Fibroblast of upper back skin (primary cell): ENCODE results near the gene SMO.
"Not testable (repeated sequence)": the region's sequence is repeated elsewhere in the genome, so short reads cannot be mapped to it uniquely, and the experiment has no call there.

Source experiments
- DNase-seq: peaks from one replicate; pipeline ENCODE4 v3.0.0-alpha.2; 2013

SMO gene

DNA sequence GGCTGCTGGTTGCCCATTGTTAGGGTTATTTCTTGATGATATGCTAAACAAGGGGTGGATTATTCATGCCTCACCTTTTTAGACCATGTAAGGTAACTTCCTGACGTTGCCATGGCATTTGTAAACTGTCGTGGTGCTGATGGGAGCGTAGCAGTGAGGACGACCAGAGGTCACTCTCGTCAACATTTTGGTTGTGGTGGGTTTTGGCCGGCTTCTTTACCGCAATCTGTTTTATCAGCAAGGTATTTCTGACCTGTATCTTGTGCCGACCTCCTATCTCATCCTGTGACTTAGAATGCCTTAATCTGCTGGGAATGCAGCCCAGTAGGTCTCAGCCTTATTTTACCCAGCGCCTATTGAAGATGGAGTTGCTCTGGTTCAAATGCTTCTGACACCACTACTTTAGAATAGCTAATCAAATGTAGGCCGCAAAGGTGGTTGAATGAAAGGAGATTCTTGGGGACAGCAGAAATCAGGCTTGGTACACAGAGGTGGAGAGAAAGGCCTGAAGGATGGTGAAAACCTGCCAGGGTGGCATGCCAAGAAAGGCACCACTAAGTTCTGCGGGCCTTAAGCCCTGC lies 17.9 kb upstream of the SMO start:
- DNase-seq = no peak

DNA sequence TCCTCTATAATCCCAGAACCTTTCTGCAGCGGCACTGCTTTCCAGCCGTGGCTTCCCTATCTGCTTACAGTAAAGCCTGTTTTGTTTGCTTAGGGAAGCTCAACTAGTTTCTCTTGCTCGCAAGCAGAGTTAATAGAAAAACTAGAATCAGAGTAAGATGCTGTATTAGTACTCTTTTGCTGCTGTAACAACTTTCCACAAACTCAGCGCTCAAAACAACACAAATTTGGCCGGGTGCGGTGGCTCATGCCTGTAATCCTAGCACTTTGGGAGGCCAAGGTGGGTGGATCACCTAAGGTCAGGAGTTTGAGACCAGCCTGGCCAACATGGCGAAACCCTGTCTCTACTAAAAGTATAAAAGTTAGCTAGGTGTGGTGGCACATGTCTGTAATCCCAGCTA lies 14.6 kb upstream of the SMO start:
- DNase-seq = not testable (repeated sequence)

DNA sequence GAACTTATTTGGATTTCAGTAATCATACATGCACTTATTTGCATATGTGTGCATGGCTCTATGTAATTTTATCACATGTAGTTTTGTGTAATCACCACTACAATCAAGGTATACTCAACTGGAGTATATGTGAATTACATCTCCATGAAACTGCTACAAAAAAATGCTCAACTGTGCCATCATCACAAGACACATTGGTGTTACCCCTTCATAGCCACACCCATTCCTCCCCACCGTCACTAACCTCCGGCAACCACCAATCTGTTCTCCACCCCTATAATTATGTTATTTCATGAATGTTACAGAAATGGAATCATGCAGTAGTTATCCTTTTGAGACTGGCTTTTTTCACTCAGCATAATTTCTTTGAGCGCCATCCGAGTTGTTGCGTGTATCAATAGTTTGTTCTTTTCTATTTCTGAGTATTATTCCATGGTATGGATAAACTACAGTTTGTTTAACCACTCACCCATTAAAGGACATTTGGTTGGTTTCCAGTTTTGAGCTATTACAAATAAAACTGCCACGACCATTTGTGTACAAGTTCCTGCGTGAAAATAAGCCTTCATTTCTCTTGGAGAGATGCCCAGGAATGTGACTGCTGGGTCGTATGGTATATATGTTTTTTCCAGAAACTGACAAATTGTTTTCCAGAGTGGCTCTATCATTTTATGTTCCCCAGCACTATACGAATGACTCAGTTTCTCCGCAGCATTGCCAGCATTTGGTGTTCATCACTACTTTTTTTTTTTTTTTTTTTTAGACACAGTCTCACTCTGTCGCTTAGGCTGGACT lies 11.3 kb upstream of the SMO start:
- no peak for DNase-seq

GRCh38 chr7:129184981-129185670 lies 3.3 kb upstream of the SMO start:
- no peak for DNase-seq

- DNase-seq = no peak
Observed at GRCh38 chr7:129186749-129187260, 1.6 kb upstream of the SMO start.

DNA sequence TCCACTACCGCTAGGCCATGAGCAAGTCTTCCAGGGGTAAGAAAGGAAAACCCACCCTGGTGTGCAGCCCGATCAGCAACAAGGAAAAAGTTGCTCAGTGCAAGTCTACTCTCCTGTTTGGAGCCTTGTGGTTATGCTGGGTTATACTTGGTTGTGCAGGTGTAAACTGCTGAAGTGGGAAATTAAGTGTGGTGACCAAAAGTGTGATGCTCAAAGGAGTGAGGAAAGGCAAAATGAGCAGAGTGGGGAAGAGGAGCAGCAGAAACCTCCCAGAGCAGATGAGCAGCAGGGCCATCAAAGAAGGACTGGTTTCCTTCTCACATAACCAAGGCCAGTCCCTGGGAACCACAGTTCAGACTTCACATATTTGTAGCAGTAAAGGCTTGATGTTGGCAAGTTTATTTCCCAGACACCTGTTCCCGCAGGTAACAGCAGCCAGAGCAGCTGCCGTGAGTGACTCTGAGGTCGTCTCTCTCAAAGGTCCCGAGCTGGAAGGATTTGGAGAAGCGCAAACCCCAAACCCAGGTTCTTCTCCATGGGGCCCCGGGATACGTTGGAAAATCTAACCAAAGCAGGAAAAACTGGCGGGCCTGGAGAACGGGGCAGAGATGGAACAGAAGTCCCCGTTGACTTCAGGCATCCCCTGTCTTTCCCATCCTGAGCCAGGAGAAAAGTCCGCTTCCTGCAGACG lies 607 bp upstream of the SMO start:
- no peak for DNase-seq

DNA sequence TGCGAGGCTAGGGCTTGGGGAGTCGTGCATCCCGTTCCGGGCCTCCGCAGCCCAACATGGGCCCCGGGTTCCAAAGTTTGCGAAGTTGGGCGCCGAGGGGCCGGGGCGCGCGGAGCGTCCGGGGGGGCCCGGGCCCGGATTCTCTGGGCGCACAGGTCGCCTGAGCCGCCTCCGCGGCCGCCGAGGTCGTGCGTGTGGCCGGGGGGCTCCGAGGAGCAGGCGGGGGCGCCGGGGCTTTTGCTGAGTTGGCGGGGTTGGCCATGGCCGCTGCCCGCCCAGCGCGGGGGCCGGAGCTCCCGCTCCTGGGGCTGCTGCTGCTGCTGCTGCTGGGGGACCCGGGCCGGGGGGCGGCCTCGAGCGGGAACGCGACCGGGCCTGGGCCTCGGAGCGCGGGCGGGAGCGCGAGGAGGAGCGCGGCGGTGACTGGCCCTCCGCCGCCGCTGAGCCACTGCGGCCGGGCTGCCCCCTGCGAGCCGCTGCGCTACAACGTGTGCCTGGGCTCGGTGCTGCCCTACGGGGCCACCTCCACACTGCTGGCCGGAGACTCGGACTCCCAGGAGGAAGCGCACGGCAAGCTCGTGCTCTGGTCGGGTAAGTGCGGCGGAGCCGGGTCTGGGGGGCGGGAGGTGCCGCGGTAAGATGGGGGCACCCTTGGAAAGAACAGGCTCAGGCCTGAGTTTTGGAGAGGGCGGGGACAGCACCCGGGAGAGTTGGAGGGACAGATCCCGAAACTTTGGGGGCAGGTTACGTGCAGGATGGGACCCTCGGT lies 643 bp downstream of the SMO start:
- DNase-seq = no peak

DNA sequence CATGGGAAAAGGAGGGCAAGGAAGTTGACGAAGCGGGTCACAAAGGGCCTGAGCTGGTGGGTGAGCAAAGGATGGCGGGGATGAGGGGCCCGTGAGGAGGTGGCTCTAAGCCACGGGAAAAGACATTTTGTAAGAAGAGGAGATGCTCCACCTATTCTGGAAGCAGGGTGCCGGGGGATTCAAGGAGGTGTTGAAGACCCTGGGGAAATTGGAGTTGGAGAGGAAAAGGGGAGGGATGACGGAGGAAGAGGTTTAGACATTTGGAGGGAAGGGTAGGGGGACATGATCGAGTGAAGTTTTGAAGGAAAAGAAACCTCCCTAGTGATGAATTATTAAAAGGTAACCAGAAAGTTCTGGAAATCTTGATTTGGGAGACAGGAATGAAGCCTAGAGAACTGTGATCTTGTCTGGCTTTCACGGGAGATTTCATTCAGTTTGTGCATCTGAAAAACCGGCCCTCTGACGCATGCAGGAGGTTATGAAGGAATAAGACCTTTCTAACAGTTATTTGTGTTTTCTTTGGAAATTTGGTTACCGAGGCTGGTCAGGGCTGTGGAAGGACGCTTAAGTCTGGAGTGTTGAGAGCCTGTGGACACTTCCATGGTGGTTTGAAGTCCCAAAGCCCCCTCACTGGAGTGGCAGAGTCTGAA lies 1.4 kb downstream of the SMO start:
- DNase-seq = no peak

- no peak for DNase-seq
Observed at GRCh38 chr7:129191272-129191671, 2.8 kb downstream of the SMO start.

GRCh38 chr7:129193892-129194291 lies 5.5 kb downstream of the SMO start:
- no peak for DNase-seq

DNA sequence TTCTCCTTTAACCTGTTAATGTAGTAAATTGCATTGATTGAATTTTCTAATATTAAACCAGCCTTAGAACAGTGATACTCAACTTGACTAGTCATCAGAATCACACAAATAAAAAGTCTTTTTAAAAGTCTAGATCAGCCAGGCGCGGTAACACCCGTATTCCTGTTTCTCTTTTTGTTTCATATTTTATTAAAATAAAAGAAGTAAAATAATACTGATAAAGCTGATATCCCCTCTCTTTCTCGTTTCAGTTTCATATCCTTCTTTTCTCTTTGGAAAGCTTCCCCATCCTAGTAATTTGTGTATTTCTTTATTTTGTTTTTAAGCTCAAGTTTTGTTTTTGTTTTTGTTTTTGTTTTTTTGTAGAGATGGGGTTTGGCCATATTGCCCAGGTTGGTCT lies 9.3 kb downstream of the SMO start:
- no peak for DNase-seq

DNA sequence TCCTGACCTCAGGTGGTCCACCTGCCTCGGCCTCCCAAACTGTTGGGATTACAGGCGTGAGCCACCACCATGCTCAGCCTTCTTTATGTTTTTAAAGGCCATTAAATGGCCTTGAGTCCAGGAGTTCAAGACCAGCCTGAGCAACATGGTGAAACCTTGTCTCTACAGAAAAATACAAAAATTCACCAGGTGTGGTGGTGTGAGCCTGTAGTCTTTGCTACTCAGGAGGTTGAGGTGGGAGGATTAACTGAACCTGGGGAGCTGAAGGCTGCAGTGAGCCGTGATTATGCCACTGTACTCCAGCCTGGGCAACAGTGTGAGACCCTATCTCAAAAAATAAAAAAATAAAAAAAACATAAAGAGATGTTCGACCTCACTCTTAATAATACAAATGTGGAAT lies 11.0 kb downstream of the SMO start:
- DNase-seq = no peak

DNA sequence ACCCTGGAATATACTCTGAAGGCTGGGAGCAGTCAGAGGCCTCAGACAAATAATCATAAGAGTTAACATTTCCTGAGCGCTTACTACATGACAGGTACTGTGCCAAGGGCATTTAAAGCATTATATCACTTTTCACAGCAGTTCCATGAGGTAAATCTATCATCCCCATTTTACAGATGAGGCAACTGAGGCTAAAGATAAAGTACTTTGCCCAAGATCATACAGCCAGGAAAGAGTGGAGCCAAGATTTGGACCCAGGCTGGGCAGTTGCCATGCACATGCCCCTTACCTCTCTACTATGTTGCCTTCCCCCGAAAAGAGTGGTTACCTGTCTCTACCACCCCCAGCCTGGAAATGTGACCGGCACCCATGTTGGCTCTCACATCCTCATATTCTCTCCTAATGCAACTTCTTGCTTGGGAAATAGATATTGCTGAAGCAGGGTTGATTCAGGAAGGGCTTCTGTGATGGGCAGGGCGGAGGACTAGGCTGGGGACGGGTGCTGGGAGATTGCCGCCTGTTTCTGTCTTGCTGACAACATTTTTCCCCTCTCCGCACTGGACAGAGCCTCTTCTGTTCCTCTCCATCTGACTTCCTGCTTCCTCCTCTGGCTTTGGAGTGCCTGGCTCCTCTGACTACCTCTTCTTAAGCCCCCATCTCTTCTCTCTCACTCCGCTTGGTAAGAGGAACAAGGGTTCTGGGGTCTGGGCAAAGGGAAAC lies 13.8 kb downstream of the SMO start:
- no peak for DNase-seq

DNA sequence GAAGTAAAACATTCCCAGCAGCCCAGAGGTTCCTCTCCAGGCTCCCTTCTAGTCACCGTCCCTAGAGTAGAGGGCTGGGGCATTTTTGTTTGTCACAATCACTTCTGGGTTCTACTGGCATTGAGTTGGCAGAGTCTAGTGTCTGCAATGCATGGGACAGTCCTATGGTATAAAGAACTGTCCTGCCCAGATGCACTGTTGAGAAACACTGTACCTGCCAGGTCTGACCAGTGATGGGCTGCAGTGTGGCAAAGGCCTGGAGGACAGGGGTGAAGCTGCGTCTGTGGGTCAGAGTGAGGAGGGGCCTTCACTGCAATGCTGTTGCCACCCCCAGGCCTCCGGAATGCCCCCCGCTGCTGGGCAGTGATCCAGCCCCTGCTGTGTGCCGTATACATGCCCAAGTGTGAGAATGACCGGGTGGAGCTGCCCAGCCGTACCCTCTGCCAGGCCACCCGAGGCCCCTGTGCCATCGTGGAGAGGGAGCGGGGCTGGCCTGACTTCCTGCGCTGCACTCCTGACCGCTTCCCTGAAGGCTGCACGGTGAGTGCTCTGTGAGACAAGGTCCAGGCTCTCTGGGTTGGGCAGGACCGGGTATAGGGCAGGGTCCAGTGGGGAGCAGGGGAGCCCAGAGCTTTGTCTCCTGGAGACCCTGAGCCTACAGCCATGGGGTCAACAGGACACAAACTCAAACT lies 14.8 kb downstream of the SMO start:
- no peak for DNase-seq

DNA sequence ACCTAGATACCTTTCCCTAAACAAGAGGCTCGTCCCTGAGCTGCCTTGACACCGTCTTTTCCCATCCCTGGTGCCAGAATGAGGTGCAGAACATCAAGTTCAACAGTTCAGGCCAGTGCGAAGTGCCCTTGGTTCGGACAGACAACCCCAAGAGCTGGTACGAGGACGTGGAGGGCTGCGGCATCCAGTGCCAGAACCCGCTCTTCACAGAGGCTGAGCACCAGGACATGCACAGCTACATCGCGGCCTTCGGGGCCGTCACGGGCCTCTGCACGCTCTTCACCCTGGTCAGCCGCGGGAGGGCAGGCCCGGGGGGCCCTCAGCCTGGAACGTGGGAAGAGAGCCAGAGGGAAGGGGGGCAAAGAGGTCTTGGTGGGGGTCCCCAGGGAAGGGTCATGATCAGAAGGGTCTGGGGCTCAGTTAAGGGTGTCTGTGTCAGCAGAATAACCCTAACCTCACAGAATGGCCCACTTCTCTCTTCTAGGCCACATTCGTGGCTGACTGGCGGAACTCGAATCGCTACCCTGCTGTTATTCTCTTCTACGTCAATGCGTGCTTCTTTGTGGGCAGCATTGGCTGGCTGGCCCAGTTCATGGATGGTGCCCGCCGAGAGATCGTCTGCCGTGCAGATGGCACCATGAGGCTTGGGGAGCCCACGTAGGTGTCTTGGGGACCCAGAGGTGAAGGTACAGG lies 16.8 kb downstream of the SMO start:
- DNase-seq = no peak

- DNase-seq = no peak
Observed at GRCh38 chr7:129205987-129206785, 17.8 kb downstream of the SMO start.

GRCh38 chr7:129208667-129209066 lies 20.2 kb downstream of the SMO start:
- no peak for DNase-seq

DNA sequence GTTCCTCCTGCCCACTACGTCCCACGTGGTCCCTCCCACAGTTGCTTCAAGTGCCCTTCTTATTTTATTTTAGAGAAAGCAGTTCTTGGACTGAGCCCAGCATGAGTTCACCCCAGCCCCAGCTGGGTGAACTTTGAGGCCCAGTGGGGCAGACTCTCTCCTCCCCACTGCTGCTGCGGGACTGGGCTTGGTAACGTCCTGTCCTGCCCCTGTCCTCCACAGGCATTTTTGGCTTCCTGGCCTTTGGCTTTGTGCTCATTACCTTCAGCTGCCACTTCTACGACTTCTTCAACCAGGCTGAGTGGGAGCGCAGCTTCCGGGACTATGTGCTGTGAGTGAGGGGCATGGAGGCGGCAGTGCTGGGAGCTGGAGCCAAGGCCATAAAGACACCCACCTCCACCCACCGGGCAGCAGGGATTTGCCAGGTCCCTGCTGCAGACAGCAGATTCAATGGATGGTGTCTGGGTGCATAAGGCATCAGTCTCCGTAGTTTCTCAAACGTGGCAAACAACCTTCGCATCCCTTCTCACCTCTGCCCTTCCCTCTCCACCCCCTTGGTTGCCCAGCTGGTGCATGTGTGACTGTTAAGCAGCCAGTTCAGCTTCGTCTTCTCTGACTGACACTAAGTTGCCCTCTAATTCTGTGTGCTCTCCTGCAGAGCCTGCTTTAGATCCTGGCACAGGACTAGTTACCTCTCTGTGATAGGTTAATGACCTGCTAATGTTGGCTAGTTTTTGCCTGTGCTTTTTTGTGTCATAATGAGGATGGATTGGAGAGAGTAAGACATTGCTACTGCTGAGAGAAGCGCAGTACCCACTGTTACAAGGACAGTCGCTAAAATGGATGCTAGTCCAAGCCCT lies 20.9 kb downstream of the SMO start:
- no peak for DNase-seq
